H9 (cell line): ENCODE results near the gene TNIK. TPM values are rescaled to one million over a fixed set of nuclear protein-coding genes. Genes with fewer than 3 reads are reported as not detected.

Source experiments
- DNase-seq: peaks from one replicate; pipeline ENCODE4 v3.0.0-alpha.2; 2017
- H2AFZ ChIP-seq: one replicate; pipeline ENCODE4 v1.6.1; 2013; ENCODE audit warnings: mild to moderate bottlenecking, low read length, control low read depth, moderate library complexity
- H2AK5ac ChIP-seq: 2 replicates; pipeline ENCODE4 v1.6.1; 2013; ENCODE audit warnings: low read length, control low read depth, mixed read lengths; ENCODE audit not compliant: insufficient read length
- H2BK120ac ChIP-seq: one replicate; pipeline ENCODE4 v1.6.1; 2013; ENCODE audit warnings: low read depth, mild to moderate bottlenecking, low read length, control low read depth, inconsistent platforms; ENCODE audit not compliant: poor library complexity, severe bottlenecking
- H2BK12ac ChIP-seq: 2 replicates; pipeline ENCODE4 v1.6.1; 2013; ENCODE audit warnings: low read length, control low read depth, mixed read lengths, low read depth; ENCODE audit not compliant: insufficient read length
- H2BK15ac ChIP-seq: 2 replicates; pipeline ENCODE4 v1.6.1; 2013; ENCODE audit warnings: low read depth, low read length, control low read depth
- H2BK20ac ChIP-seq: one replicate; pipeline ENCODE4 v1.6.1; 2013; ENCODE audit warnings: low read depth, mild to moderate bottlenecking, low read length, control low read depth, inconsistent platforms; ENCODE audit not compliant: poor library complexity, severe bottlenecking
- H2BK5ac ChIP-seq: 2 replicates; pipeline ENCODE4 v1.6.1; 2013; ENCODE audit warnings: low read length, control low read depth, mixed read lengths; ENCODE audit not compliant: insufficient read length
- H3K14ac ChIP-seq: 2 replicates; pipeline ENCODE4 v1.6.1; 2013; ENCODE audit warnings: low read length, control low read depth; ENCODE audit not compliant: insufficient read depth
- H3K18ac ChIP-seq: 2 replicates; pipeline ENCODE4 v1.6.1; 2013; ENCODE audit warnings: low read depth, mild to moderate bottlenecking, mixed read lengths, low read length, control low read depth; ENCODE audit not compliant: insufficient read length
- H3K23ac ChIP-seq: 2 replicates; pipeline ENCODE4 v1.6.1; 2013; ENCODE audit warnings: low read length, control low read depth, mixed read lengths, low read depth; ENCODE audit not compliant: insufficient read length
- H3K23me2 ChIP-seq: 2 replicates; pipeline ENCODE4 v1.6.1; 2013; ENCODE audit warnings: low read depth, mild to moderate bottlenecking, mixed read lengths, low read length, control low read depth; ENCODE audit not compliant: insufficient read length, poor library complexity, severe bottlenecking
- H3K27ac ChIP-seq: 2 replicates; pipeline ENCODE4 v1.5.1; 2013; ENCODE audit warnings: low read length, control low read depth, mixed read lengths, low read depth; ENCODE audit not compliant: insufficient read length
- H3K27me3 ChIP-seq: 2 replicates; pipeline ENCODE4 v1.6.1; 2013; ENCODE audit warnings: low read length, control low read depth, inconsistent platforms; ENCODE audit not compliant: insufficient read depth
- H3K4ac ChIP-seq: 2 replicates; pipeline ENCODE4 v1.6.1; 2013; ENCODE audit warnings: low read depth, mild to moderate bottlenecking, control low read depth, inconsistent platforms, low read length, moderate library complexity
- H3K4me1 ChIP-seq: 2 replicates; pipeline ENCODE4 v1.6.1; 2013; ENCODE audit warnings: low read length, control low read depth, inconsistent platforms; ENCODE audit not compliant: insufficient read depth
- H3K4me2 ChIP-seq: 2 replicates; pipeline ENCODE4 v1.6.1; 2013; ENCODE audit warnings: low read length, control low read depth, mixed read lengths; ENCODE audit not compliant: insufficient read length, insufficient read depth
- H3K56ac ChIP-seq: 2 replicates; pipeline ENCODE4 v1.6.1; 2013; ENCODE audit warnings: low read depth, mild to moderate bottlenecking, mixed read lengths, low read length, control low read depth; ENCODE audit not compliant: insufficient read length
- H3K79me1 ChIP-seq: 2 replicates; pipeline ENCODE4 v1.6.1; 2013; ENCODE audit warnings: low read depth, mild to moderate bottlenecking, moderate library complexity, low read length, control low read depth, inconsistent platforms; ENCODE audit not compliant: insufficient read depth, poor library complexity, severe bottlenecking
- H3K79me2 ChIP-seq: 2 replicates; pipeline ENCODE4 v1.6.1; 2013; ENCODE audit warnings: low read length, control low read depth, inconsistent platforms; ENCODE audit not compliant: insufficient read depth
- H3K9ac ChIP-seq: 2 replicates; pipeline ENCODE4 v1.6.1; 2013; ENCODE audit warnings: low read length, control low read depth, mixed read lengths; ENCODE audit not compliant: insufficient read length; ENCODE audit errors: extremely low read depth
- H3K9me3 ChIP-seq: one replicate; pipeline ENCODE4 v1.6.1; 2013; ENCODE audit warnings: low read depth, low read length, inconsistent platforms; ENCODE audit not compliant: control insufficient read depth
- H3T11ph ChIP-seq: one replicate; pipeline ENCODE4 v1.6.1; 2013; ENCODE audit warnings: mild to moderate bottlenecking, low read length, control low read depth, inconsistent platforms
- H4K20me1 ChIP-seq: one replicate; pipeline ENCODE4 v1.6.1; 2013; ENCODE audit not compliant: control insufficient read depth, insufficient read length, insufficient read depth
- H4K5ac ChIP-seq: 2 replicates; pipeline ENCODE4 v1.6.1; 2013; ENCODE audit warnings: low read depth, mild to moderate bottlenecking, mixed read lengths, low read length, control low read depth; ENCODE audit not compliant: insufficient read length
- H4K8ac ChIP-seq: replicated peaks from 2 replicates; pipeline ENCODE4 v1.6.1; 2013; ENCODE audit warnings: low read length, control low read depth, mixed read lengths, low read depth; ENCODE audit not compliant: insufficient read length
- H4K91ac ChIP-seq: 2 replicates; pipeline ENCODE4 v1.6.1; 2013; ENCODE audit warnings: low read depth, mild to moderate bottlenecking, moderate library complexity, mixed read lengths, low read length, control low read depth; ENCODE audit not compliant: insufficient read length
- H3K27ac Mint-ChIP-seq, 3 experiments: 2 replicates in 2 of 3; 3 replicates in 1 of 3; pipeline ENCODE4 v1.8.0; 2020 to 2021; ENCODE audit warnings: mixed read lengths in 3 of 3, mild to moderate bottlenecking in 1 of 3, moderate library complexity in 1 of 3
- H3K27me3 Mint-ChIP-seq: 2 replicates; pipeline ENCODE4 v1.8.0; 2021; ENCODE audit warnings: low read depth, mild to moderate bottlenecking, moderate library complexity, mixed read lengths
- H3K36me3 Mint-ChIP-seq, 3 experiments: 2 replicates in 2 of 3; 3 replicates in 1 of 3; pipeline ENCODE4 v1.8.0; 2020 to 2021; ENCODE audit warnings: low read depth in 3 of 3, mixed read lengths in 3 of 3; ENCODE audit not compliant: insufficient read depth in 1 of 3
- H3K4me1 Mint-ChIP-seq, 2 experiments: 2 replicates each; pipeline ENCODE4 v1.8.0; 2020; ENCODE audit warnings: mixed read lengths in 2 of 2
- H3K4me3 Mint-ChIP-seq, 2 experiments: 2 replicates in 1 of 2; 3 replicates in 1 of 2; pipeline ENCODE4 v1.8.0; 2020 to 2021; ENCODE audit warnings: mild to moderate bottlenecking in 2 of 2, mixed read lengths in 2 of 2, moderate library complexity in 1 of 2
- H3K9me3 Mint-ChIP-seq, 2 experiments: 2 replicates in 1 of 2; 3 replicates in 1 of 2; pipeline ENCODE4 v1.8.0; 2020; ENCODE audit warnings: mild to moderate bottlenecking in 2 of 2, mixed read lengths in 2 of 2, moderate library complexity in 1 of 2
- WGBS: extraction: QIAGEN DNeasy Blood & Tissue Kit; methylation state at CpG from one replicate; pipeline ENCODE4 v1.1.7; 2013; ENCODE audit warnings: missing lambda C conversion rate, low lambda C conversion rate, mixed read lengths; ENCODE audit not compliant: insufficient read length; ENCODE audit errors: extremely low coverage; 5-methylcytosine and 5-hydroxymethylcytosine counted together
- total RNA-seq: library from RNA; stranded (reverse); gene quantifications from 2 replicates; pipeline ENCODE4 v1.2.1, GENCODE V29; 2021
- TF ChIP-seq, protein P1 (sequence below): fragments of 200-600 bp; sonication (generic); conservative IDR thresholded peaks from 3 replicates; pipeline ENCODE4 v1.8.0; 2021; ENCODE audit warnings: antibody characterized with exemption, mild to moderate bottlenecking

The TNIK gene
- total RNA-seq, 1 experiment from 2014 or later, result 15.9 TPM

GRCh38 chr3:171429635-171430034 is 30.6 kb downstream of the TNIK start:
- H3K4me2 ChIP-seq, result peak overlapping the region; percentile 3
- peaks cover 7% of the 10 kb centered on the region; the same call in 1 of the 2 replicates for H3K79me2 ChIP-seq
- H3K4me1 ChIP-seq, result peaks cover 26% of the 10 kb centered on the region; the same call in 1 of the 2 replicates
- no peak overlapping the region for H3K56ac ChIP-seq
- H2BK12ac ChIP-seq, result no peak overlapping the region
- Mint-ChIP-seq H3K9me3 (peaks cover 1 to 2% of the 10 kb centered on the region in 2 experiments; a peak in 2 of 5 replicates), H3K36me3 (peaks cover 0 to 2% (median 0%) of the 10 kb centered on the region in 3 experiments; a peak in 1 of 7 replicates), H3K4me3 (no peak overlapping the region), H3K4me1 (peaks cover 5 to 12% of the 10 kb centered on the region in 2 experiments), H3K27ac (no peak overlapping the region), H3K27me3 (no peaks in the 10 kb centered on the region)
- DNase-seq, result peak; percentile 43
- no peaks in the 10 kb centered on the region for H3K27me3 ChIP-seq
- H4K91ac ChIP-seq, result no peak overlapping the region
- H4K20me1 ChIP-seq, result no peaks in the 10 kb centered on the region
- no peak overlapping the region for H4K5ac ChIP-seq
- H3K27ac ChIP-seq, result peak overlapping the region; percentile 69
- no peak overlapping the region for H2BK5ac ChIP-seq
- no peak overlapping the region for H3K4ac ChIP-seq
- H3K79me1 ChIP-seq, result no peaks in the 10 kb centered on the region
- no peak overlapping the region for H3K23ac ChIP-seq
- no peak overlapping the region for H2AK5ac ChIP-seq
- TF ChIP-seq, protein P1, sequence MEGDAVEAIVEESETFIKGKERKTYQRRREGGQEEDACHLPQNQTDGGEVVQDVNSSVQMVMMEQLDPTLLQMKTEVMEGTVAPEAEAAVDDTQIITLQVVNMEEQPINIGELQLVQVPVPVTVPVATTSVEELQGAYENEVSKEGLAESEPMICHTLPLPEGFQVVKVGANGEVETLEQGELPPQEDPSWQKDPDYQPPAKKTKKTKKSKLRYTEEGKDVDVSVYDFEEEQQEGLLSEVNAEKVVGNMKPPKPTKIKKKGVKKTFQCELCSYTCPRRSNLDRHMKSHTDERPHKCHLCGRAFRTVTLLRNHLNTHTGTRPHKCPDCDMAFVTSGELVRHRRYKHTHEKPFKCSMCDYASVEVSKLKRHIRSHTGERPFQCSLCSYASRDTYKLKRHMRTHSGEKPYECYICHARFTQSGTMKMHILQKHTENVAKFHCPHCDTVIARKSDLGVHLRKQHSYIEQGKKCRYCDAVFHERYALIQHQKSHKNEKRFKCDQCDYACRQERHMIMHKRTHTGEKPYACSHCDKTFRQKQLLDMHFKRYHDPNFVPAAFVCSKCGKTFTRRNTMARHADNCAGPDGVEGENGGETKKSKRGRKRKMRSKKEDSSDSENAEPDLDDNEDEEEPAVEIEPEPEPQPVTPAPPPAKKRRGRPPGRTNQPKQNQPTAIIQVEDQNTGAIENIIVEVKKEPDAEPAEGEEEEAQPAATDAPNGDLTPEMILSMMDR, result no peak
- WGBS, result no CpG with 5 or more reads among the region's 2 CpGs
- no peaks in the 10 kb centered on the region for H3K9me3 ChIP-seq
- peaks cover 4% of the 10 kb centered on the region for H3K23me2 ChIP-seq
- no peak overlapping the region for H3K9ac ChIP-seq
- no peak overlapping the region for H3T11ph ChIP-seq
- no peak overlapping the region for H3K14ac ChIP-seq
- no peak overlapping the region for H2BK15ac ChIP-seq
- H2BK120ac ChIP-seq, result no peak overlapping the region
- H4K8ac ChIP-seq, result no peak overlapping the region
- no peak overlapping the region for H3K18ac ChIP-seq
- H2AFZ ChIP-seq, result no peak overlapping the region
- H2BK20ac ChIP-seq, result no peak overlapping the region
